ENCODE data around the gene TSBP1.
"Not testable (repeated sequence)": the region's sequence is repeated elsewhere in the genome, so short reads cannot be mapped to it uniquely, and the experiment has no call there.

Gene TSBP1

GRCh38 chr6:32375739-32376529 lies 4.2 kb upstream of the TSBP1 start:
- DNase-seq = no peak

- DNase-seq = no peak
These were observed 474 bp downstream of the TSBP1 start for GRCh38 chr6:32371229-32371628.

- DNase-seq = no peak
These were observed 1.2 kb downstream of the TSBP1 start for GRCh38 chr6:32370505-32370904.

DNA sequence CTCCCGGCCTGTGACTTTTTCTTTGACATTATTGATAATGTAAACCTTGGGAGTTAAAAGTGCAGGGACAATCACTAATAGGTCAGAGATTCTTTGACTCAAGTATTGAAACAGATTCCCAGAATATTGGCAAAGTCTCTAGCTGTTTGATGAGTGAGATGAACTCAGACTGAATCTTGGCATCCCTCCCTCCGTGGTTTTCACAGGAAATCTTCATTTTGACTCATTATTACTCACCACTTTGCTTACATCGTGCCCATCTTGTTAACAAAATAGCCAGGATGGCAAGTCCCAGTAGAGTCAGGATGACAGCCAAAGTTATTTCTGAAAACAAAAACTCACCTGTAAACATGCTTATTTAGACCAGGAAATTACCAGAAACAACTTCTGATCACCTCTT lies 2.0 kb downstream of the TSBP1 start:
- DNase-seq = no peak

GRCh38 chr6:32367644-32368043 lies 4.1 kb downstream of the TSBP1 start:
- no peak for DNase-seq

DNA sequence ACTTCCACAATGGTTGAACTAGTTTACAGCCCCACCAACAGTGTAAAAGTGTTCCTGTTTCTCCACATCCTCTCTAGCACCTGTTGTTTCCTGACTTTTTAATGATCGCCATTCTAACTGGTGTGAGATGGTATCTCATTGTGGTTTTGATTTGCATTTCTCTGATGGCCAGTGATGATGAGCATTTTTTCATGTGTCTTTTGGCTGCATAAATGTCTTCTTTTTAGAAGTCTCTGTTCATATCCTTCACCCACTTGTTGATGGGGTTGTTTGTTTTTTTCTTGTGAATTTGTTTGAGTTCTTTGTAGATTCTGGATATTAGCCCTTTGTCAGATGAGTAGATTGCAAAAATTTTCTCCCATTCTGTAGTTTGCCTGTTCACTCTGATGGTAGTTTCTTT lies 12.5 kb downstream of the TSBP1 start:
- DNase-seq = not testable (repeated sequence)

GRCh38 chr6:32358548-32358947 lies 13.2 kb downstream of the TSBP1 start:
- DNase-seq = not testable (repeated sequence)

- DNase-seq = no peak
These were observed 16.7 kb downstream of the TSBP1 start for GRCh38 chr6:32355018-32355417.

GRCh38 chr6:32353348-32353747 lies 18.4 kb downstream of the TSBP1 start:
- no peak for DNase-seq

GRCh38 chr6:32340242-32340641 lies 31.5 kb downstream of the TSBP1 start:
- DNase-seq = no peak

DNA sequence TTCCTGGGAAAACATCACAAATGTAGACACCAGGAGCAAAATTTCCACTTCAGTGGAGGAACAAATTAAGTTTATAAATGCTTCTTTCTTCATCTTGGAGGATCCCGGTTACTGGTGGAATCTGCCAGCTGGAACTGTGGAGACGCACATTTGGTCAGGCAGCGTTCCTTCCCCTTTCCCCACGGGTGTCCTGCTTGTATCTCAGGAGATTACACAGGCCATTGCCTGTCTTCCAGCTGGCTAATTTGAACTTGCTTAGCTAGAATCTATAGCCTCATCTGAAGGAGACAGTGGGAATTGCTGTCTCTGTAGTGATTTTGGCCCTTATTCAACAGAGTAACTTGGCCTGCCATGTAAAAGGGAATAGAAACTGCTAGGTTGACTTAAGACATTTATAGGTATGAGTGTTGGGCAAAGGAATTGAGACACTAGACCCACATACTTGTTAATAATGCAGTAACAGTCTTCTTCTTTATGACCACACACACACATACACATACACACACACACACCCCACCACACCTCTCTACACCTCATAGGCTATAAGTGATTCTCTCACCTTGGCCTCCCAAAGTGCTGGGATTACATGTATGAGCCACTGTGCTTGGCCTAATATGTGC lies 34.4 kb downstream of the TSBP1 start:
- DNase-seq = no peak

- no peak for DNase-seq
These were observed 39.3 kb downstream of the TSBP1 start for GRCh38 chr6:32332433-32332832.

- no peak for DNase-seq
These were observed 42.6 kb downstream of the TSBP1 start for GRCh38 chr6:32329141-32329540.

GRCh38 chr6:32327103-32327502 lies 44.6 kb downstream of the TSBP1 start:
- DNase-seq = no peak

GRCh38 chr6:32318501-32318900 lies 53.2 kb downstream of the TSBP1 start:
- no peak for DNase-seq

DNA sequence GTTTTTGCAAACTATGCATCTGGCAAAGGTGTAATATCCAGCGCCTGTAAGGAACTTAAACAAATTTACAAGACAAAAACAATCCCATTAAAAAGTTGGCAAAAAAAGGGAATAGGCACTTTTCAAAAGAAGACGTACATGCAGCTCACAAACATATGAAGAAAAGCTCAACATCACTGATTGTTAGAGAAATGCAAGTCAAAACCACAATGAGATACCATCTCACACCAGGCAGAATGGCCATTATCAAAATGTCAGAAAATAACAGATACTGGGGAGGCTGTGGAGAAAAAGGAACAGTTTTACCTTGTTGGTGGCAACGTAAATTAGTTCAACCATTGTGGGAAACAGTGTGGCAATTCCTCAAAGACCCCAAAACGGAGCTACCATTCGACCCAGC lies 54.2 kb downstream of the TSBP1 start:
- no peak for DNase-seq

DNA sequence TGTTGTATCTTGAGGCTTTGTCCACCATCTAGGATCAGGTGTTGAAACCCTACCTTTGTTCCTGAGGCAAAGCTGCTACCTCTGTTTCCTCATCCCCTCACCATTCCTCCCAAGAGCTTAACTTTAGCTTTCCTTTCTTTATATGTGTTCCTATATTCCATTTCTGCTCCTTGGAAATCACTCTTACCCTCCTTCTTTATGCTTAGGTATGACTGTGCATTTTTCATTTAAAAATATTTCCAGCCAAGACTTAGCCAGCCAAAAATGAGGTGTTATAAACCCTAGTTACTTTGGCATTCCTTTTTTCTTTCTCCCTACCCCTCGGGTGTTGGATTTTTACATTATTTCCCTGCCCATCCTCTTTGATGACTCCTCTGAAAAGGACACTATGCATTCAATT lies 57.7 kb downstream of the TSBP1 start:
- DNase-seq = no peak

- no peak for DNase-seq
These were observed 72.9 kb downstream of the TSBP1 start for GRCh38 chr6:32298632-32299336.

DNA sequence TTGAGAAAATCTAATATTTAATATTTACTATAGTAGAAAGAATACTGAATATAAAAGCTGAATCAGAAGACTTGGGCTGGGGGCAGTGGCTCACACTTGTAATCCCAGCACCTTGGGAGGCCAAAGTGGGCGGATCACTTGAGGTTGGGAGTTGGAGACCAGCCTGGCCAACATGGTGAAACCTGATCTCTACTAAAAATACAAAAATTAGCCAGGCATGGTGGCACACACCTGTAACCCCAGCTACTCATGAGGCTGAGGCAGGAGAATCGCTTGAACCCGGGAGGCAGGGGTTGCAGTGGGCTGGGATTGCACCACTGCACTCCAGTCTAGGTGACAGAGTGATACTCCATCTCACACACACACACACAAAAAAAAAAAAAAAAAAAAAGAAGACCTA lies 76.7 kb downstream of the TSBP1 start:
- DNase-seq = not testable (repeated sequence)

DNA sequence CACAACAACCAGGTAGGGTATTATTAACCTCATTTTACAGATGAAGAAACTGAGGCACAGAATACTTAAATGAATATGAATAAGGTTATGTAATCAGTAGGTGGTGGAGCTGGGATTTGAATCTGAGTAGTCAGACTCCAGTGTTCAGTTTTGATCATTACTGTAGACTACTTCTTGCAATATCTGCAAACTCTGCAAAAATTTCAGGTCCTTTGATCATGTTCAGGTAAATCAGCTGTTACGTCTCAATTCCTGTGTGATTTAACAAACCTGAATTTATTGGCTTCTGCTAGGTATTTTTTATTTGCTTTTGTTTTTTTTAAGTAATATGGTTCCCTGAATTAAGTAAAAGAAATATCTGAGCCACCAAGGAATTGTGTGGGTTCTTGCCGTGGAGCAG lies 77.1 kb downstream of the TSBP1 start:
- DNase-seq = no peak

- no peak for DNase-seq
These were observed 78.0 kb downstream of the TSBP1 start for GRCh38 chr6:32293695-32294094.

DNA sequence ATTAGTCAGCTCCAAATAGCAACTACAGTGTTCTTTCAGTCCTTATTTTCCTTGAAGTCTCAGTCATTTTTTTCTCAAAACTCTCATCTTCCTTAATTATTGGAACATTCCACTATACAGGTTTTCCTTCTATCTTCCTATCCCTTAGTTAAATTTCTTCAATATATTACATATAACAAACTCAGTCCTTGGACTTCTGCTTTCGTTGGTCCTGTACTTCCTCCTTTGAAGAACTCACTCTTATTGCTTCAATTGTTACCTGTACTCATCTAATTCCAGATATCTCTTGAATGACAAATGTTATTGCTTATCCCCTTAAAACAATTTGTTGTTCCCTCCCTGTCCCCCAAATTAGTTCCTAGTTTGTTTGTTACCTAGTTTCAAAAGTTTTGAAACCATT lies 80.2 kb downstream of the TSBP1 start:
- DNase-seq = no peak

- no peak for DNase-seq
These were observed 80.7 kb downstream of the TSBP1 start for GRCh38 chr6:32290886-32291450.

DNA sequence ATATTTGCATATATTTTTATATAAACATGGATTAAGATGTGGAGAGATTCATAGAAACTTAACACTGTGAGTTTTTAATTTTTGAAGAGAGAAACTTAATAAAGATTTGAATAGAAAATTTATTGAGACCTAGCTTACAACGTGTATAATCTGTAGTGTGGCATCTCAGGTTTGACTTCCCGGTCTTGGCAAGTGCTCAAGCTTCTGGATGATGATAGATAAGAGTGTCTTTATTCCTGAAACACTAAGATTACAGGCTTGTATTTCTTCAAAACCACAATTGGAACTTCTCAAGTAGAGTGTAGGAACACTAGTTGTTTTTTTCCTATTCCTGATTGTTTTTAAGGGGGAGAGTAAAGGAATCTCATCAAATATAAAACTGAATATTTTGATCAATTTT lies 83.3 kb downstream of the TSBP1 start:
- DNase-seq = no peak
